ENCODE measurements around the gene RNF103.

DNA sequence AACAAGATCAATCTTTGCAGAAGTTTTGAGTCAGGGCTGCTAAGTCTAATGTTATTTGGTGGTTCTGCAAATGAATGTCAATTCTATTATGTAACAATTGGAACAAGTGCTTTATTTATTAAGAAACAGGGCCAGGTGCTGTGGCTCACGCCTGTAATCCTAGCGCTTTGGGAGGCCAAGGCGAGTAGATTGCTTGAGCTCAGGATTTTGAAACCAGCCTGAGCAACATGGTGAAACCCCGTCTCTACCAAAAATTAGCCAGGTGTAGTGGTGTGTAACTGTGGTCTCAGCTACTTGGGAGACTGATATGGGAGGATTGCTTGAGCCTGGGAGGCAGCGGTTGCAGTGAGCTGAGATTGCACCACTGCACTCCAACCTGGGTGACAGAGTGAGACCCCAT lies 13.2 kb upstream of the RNF103 start:
- TF ChIP-seq, protein P1, sequence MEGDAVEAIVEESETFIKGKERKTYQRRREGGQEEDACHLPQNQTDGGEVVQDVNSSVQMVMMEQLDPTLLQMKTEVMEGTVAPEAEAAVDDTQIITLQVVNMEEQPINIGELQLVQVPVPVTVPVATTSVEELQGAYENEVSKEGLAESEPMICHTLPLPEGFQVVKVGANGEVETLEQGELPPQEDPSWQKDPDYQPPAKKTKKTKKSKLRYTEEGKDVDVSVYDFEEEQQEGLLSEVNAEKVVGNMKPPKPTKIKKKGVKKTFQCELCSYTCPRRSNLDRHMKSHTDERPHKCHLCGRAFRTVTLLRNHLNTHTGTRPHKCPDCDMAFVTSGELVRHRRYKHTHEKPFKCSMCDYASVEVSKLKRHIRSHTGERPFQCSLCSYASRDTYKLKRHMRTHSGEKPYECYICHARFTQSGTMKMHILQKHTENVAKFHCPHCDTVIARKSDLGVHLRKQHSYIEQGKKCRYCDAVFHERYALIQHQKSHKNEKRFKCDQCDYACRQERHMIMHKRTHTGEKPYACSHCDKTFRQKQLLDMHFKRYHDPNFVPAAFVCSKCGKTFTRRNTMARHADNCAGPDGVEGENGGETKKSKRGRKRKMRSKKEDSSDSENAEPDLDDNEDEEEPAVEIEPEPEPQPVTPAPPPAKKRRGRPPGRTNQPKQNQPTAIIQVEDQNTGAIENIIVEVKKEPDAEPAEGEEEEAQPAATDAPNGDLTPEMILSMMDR (IDR thresholded peaks at IDR 0.05) = no peak
- no peak for TF ChIP-seq POLR2A (IDR thresholded peaks at IDR 0.05)
